ENCODE results near the gene ICA1.

ICA1 gene

DNA sequence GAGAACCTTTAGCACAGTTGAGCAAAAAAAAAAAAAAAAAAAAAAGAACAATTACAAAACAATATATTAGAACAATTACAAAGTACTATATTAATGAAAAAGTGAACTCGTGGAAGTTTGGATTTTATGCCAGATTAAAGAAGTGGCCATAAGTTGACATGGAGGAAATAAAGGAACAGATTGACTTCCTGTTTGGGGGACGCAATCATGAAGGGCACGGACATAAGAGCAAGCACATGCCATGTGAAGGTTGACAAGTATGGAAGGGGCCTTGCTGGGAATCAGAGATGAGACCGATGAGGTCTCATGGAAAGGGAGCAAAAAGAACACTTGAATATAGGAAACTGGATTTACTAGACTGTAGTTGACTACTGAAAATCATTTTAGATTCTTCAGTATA, 61.7 kb downstream of the ICA1 start:
- no peak for DNase-seq (ENCODE audit: low read depth)

DNA sequence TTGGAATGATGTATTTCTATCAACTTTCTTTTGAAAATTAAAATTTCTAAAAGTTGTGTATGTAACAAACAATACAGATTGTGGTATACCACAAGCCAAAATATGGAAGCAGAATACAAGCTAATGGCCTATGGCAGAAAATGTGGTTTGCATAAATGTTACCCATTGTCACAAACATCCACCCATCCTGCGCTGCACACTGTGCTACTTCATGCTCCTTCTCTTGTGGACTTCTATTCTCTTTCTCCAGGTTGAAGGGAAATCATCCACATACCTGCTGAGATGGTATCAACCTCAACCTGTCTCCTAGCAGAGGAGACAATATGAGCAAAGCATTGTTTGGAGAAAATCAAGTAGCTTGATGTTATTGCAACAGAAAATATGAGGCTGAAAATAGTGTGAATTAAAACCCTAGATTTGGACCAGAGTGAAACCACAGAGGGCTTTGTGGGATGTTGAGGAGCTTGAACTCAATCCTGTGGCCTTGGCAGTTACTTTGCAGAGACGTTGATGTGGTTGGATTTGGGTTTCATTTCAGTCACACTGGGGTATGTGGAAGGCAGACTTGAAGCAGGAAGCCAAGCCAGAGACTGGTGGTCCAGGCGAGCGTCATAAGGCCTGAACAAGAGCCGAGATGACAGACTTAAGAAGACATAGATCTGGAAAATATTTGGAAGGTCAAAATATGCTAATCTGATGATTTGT, 63.8 kb downstream of the ICA1 start:
- peak; percentile 15 for DNase-seq (ENCODE audit: low read depth)

DNA sequence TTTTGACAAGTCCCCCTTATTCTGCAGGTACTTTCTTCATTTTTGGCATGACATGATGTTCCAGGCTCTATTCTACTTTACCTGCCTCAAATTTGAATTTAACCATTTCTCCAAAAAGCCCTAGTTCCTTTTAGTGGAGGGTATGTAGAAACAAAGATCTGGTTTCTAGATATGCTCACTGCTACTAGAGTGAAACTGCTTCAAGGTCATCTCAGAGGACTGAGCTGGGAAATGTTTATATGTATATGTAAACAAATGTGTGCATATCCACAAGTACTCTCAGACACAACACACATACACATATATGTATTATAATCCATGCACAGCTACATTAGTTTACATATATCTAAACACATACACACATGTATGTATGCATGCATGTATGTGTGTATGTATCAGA, 69.1 kb downstream of the ICA1 start:
- no peak for DNase-seq (ENCODE audit: low read depth)

DNA sequence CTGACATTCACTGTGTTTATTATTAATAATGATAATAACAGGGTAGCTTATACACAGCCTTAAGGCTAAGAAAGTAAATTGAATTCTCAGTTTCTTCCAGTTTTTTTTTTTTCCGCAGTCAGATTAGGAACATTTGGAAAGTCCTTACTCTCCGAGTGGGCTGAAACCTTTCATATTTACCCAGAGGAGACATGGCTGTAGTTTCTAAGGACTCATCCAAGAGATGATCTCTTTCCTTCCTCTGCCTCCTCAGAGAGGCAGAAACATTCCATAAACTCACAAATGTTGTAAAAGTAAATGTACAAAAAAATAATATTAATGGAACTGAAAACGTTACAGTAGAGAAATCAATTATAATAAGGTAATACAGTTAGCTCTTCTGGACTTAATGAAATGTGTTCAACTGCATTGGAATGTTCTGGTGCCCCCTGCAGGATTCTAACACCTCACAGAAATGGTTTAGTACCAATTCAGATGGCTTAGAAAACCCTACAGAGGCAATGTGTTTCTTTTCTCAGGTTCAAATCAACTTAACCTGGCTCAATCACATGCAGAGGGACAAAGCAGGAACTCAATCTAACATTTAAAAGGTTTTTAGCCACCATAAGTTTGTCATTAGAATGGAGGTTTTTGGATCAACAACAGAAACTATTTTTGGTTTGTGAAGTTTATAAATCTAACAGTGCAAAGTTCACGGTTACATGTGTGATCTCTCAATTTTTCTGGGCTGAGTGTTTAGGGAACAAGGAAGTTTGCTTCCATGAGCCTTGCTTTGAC, 71.7 kb downstream of the ICA1 start:
- peak; percentile 52 for DNase-seq (ENCODE audit: low read depth)

DNA sequence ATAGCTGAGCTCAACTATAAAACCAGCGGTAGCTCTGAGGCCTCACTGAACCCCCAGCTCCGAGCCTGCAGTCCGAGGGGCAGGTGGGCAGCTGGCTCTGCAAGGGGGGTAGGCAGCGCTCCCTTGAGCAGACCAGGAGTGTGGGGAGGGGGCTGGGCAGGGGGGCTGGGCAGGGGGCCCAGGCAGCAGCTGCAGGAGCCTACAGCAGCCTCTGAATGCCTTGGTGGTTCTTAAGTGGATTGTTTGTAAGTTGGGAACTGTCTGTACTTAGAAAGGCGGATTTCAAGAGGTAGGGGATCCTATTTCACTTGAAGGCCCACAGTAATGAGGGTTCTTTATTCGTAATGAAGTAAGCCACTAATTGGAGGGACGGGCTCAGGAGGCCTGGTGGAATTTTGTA, 72.3 kb downstream of the ICA1 start:
- no peak for DNase-seq (ENCODE audit: low read depth)

DNA sequence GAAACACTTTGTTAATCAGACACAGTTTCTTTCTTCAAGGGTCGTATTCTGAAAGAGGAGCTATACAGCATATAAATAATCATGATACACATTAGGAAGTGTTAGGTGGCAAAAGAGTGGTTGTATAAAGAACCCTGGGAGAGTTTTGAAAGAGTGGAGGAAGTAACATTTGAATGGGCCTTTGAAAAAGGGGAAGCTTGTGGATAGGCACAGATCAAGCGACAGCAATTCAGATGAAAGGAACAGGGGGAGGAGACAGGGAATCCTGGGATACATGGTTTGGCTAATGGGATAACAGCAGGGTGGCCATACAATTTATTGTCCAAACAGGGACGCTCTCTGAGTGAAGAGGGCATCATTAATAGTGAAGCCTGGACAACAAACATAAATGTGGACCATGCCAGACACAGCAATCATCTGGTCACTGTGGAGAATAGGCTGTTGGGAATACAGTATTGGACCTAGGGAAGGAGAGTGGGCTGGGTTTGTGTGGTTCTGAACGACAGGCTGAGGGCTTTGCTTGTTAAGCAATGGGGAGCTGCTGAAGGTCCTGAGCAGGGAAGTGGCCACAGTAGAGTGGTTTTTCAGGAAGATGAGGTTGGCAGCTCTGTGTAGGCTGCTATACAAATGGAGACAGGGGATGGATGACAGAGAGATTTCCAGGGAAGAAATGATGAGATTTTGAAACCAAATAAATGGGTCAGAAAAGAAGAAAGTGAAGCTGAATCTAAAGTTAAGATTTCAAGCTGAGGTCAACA, 75.9 kb downstream of the ICA1 start:
- DNase-seq (ENCODE audit: low read depth) = no peak

DNA sequence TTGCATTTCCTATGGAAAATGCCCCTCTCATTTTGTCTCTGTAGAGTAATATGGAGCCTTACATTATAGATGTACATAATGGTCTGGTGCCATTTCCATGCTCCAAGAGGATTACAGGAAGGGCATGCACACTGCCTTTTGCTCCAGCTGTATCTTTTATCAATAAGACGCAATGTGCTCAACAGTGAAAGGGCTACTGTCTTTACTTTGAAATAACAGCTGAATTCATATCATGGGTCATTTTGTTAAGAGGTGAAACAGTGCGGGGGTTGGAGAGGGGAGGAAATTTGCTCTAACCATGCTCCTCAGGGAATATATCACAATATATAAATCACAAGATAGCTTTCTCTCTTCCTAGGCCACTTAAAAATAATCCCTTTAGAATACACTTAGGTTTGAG, 77.7 kb downstream of the ICA1 start:
- no peak for DNase-seq (ENCODE audit: low read depth)

DNA sequence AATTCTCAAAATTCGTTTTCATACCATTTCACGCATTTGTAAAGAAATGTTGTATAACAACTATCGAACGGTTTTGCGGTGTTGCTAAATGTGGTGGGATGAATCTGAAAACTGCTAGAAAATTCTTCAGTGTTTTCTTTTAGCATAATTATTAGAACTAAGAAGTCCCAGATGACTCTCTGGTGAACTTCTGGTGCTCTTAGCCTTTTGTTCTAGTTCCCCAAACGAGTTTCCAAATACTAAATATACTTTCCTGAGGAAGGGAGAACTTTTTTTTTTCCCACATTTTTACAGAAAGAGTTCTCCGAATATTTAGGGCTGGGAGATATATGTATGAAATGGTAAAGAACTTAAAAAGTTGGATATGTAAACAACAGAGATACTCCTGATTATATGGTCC, 82.5 kb downstream of the ICA1 start:
- DNase-seq (ENCODE audit: low read depth) = no peak

DNA sequence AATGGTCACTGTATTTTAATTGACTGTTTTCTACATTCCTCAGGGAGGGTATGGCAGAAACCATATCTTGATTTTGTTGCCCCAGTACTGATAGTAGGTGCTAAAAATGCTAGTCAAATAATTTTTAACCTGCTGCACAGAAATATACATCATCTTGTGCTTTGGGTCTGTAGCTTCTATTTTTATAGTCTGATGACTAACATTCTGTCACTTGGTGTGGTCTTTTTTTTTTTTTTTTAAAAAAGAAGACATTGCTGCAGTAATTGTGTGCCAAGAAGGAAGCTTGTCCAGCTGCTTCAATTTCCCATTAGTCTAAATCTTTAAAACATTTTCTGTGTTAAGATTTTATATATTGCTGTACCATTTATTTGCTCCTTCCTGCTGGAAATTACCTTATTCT, 83.6 kb downstream of the ICA1 start:
- DNase-seq (ENCODE audit: low read depth) = no peak

DNA sequence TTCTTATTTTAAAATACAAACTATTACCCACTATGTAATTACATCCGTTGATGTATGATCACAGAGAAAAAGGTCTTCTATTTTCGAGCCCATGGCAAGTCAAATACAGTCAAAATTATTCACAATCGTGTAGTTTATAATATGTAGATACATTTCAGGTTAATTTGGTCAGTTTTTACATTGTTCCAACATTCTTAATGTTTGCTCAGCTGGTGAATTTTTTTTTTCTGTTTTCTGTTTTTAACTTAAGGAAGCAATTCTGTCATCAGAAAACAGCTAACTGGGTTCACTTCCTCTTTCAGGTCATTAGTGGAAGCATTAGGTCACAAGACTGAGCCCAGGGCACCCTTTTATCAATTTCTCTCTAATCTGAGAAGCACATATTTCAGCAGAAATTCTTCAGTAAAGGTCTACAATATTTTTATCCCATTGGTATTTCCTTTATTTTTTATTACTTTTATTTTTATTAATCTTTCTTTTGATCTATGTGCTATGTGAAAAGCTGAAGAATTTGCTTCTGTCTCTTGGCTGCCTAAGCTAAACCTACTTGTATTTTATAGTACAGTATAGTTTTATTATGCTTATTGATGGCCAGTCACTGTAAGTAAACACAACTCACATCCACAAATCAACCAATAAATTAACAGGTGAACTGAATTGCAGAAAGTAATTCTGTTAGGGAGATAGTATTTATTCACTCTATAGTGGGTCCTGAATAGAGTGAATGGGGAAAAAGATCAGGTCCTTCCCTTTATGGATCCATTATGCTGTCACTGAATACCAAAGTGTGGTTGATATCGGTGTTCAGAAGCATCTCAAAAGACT, 84.6 kb downstream of the ICA1 start:
- DNase-seq (ENCODE audit: low read depth) = no peak

DNA sequence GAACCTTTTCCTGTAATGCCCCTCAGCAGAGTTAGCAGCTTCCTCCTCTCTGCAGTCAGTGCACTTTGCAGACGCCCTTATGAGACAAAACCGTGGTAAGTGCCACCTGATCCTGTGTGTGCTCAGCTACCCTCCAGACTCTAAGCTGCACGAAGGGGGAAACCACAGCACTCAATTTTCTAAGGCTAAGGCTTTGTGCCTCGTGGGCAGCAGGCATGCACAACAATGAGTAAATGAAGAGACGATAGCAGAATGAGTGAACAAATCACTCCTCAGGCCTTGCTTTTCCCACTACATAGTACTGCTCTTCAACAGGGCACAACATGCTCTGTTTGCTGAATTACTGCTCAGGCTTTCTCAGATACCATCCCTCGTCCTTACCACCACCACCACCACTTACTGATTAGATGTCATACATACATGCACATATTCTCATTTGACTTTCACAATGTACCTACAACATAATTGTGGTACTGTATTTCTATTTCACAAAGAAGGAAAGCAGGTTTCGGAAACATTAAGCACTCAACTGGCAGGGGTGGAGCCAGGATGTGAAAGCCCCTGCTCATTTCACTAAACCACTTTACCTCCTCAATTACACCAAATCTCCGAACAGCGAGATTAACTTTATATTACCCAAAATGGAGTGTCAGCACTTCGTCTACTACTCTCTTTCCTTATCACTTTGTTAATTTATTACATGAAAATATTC, 85.4 kb downstream of the ICA1 start:
- DNase-seq (ENCODE audit: low read depth) = peak; percentile 43

DNA sequence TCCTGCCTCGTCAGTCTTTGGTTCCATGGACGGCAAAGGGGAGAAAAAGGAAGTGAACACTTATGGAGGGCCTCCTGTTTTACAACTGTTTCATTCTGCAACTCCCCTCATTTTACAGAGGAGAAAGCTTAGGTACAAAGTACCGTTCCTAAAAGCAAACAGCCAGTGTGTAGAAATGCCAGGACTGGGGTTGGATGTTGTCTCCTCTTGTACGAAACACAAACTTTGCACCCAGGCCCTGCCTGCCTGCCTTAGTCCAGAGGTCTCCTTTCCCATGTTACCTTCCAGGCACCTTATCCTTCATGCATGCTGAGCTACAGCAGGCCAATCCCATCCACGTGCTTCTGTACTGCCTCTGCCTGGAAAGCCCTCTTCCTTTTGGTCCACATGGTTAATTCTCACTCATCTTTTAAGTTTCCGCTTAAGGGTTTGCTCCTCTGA, 86.0 kb downstream of the ICA1 start:
- no peak for DNase-seq (ENCODE audit: low read depth)

DNA sequence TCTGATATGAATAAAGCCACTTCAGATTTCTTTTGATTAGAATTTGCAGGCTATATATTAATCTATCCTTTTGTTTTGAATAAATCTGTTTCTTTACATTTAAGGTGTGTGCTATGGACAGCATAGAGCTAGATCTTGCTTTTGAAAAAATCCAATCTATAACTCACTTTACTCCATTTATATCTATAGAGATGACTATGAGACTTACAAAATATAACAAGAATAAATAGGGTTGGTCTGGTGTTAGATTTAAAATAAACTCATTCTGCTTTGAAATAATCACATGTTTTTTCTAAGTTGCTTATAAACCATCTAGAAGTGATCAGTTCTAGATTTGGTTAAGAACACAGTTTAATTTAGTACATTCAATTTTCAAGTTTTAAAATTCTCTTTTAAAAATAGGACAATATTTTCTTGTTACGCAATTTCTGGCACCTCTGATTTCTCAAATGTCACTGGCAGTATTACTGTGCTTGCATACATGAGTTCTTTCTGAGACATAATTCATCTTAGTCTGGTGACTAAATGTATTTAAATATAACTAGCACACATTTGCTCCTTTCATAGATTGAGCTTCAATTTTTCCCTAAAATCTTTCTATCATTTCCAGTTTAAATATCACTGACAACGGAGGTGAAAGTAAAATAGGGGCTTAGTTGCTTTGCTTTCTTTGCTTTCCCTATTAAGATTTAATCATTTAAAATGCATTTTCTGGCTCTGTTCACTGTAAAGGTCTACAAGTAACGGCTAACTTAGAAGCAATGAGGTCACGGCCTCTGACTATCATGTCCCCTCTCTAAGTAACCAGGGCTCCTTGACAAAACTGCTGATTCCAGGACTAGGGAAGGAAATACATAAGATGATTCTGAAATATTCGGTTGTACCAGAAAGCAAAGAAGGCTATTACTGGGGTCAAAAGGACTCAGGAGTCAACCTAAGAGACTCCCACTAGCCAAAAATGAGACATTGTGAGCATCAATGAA, 89.3 kb downstream of the ICA1 start:
- DNase-seq (ENCODE audit: low read depth) = no peak

DNA sequence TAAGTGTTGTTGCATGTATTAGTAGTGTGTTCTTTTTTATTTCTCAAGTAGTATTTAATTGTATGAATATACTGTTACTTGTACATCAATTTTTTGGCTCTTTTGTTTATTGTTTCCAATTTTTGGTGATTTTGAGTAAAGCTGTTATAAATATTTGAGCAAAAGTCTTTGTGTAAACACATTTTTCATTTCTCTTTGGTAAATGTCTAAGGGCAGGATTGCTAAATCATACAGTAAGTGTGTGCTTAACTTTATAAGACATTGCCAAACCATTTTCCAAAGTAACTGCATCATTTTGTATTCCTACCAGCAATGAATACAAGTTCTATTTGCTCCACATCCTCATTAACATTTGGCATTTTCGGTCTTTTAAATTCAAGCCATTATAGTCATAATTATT, 92.8 kb downstream of the ICA1 start:
- DNase-seq (ENCODE audit: low read depth) = no peak

DNA sequence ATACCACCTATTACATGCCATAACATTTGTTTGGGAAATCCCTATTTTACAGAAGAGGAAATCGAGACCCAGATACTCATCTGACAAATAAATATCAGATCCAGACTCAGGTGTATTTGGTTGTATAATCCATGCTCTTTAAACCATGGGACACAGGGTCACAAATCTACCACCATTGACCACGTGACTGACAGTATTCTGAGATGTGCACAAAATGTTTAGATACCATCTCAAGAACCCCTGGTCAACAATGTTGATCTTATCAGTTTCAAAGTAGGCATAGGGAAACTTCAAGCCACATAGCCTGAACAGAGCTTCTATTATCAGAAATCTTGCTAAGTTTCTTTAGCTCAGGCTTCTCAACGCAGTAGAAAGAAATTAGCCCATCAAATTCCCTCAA, 93.6 kb downstream of the ICA1 start:
- no peak for DNase-seq (ENCODE audit: low read depth)

DNA sequence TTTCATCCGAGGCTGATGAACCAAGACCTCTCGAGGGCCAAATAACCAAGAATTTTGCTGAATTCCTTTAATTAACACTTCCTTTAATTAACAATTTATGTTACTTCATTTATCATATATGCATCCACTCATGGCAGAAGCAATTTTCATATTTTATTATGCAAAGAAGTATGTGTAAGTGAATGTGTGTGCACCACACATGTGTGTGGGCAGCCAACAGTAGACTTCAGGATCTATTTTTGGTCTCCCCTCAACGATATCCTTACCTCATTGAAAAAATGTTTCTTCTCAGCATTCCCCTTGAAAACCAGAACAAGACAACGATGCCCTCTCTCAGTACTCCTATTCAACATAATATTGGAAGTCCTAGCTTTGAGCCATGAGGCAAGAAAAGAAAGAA, 96.8 kb downstream of the ICA1 start:
- DNase-seq (ENCODE audit: low read depth) = no peak

DNA sequence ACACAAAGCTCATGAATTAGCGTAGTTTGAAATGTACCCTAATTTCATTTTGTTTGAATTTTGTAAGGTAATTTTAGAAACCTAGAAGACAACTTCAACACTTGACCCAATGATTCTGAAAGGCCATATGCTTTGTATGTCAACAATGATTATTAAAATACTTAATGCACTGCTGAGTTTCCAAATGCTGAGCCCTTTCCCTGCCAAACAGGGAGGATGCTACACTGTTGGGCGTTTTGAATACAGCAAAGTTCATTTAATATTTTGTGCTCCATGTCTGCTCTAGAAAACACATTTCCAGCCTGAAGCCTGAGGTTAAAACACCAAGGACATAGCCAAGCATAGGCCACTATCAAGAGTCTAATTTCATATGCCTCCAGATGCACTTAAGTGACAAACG, 99.8 kb downstream of the ICA1 start:
- no peak for DNase-seq (ENCODE audit: low read depth)

DNA sequence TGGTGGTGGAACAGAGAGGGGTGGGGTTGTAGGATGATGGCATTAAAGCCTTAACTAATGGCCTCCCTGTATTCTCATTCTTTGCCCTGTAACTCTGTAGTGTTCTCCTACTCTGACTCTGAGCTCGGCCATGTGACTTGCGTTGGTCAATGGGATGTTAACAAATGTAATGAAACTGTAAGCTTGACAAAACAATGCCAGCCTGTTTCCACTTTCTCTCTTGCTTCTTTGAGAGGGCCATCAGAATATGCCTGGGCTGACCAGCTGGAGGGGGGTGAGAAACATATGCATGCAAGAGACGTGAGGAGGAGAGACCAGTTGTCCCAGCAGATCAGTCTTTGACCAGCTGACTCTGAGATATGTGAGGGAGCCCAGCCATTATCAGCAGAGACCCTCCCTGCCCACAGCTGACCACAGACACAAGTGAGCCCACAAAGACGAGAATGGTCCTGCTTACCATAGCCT, 100.6 kb downstream of the ICA1 start:
- no peak for DNase-seq (ENCODE audit: low read depth)

DNA sequence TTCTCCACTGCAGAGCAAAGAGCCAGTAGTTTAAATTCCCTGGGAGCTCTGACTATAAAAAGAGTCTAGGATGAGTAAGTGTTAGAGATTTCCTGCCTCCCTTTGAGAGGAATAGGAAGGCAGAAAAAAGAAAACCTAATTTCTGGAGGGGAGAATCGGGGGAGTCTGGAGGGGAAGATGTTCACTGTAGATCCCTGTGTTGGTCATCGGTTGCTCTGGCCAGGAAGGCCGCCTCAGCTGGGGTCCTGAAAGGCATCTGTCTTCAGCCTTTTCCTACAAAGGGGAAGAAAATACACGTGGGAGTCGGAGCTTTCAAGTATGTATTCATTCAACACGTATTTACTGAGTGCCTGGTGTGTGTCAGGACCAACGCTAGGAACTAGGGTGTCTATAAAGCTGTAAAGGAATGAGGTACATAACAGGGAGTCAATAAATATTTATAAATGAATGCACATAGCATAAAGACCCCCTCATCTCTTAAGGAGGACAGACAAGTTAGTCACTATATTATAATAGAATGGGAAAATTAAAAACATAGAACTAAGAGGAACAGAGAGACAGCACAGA, 101.1 kb downstream of the ICA1 start:
- no peak for DNase-seq (ENCODE audit: low read depth)

DNA sequence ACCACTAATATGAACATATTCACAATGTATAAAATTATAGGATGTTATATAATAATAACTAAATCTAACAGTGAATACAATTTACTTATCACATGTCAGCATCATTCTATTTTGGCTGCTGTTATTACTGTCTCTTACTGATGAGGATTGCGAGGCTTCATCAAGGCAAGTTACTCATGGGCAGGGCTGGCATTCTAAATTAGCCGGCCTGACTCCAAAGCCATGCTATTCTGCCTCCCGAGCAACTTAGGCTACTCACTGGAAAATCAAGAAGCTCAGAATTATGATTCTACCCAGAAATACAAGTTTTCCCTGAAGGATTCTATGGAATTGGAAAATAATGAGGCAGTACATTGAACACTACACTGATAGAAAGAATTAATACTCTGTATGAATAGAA, 101.7 kb downstream of the ICA1 start:
- no peak for DNase-seq (ENCODE audit: low read depth)
